ENCODE results near the gene HSPA13. TPM values are rescaled to one million over a fixed set of nuclear protein-coding genes. Genes with fewer than 3 reads are reported as not detected.

The HSPA13 gene
- polyA plus RNA-seq, 1 of the 3 experiments (the other 2 are of a cell fraction), result 10.5 TPM

DNA sequence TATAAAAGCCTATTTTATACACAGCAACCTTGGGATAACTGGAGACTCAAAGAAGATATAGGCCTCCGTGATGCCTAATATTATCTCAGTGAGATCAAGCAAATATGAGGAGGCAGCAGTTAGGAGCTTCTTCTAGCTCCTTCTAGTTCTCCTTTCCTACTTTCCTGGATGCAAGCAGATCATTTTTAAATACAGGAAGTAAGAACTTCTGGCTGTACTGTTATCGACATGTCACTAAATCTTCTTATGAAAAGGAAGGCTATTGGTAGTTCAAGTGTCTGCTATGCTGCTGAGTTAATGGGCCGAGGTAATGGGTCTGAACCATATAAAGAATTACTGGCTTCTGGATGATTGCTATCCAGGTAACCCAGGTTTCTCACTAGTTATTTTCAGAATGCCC lies 15.9 kb downstream of the HSPA13 start:
- Histone ChIP-seq H2AFZ (ENCODE audit: low read depth) (no peak overlapping the region), H3K9ac (no peak overlapping the region), H3K79me2 (ENCODE audit: insufficient read depth) (no peaks in the 10 kb centered on the region), H3K4me2 (no peak overlapping the region), H3K9me3 (no peaks in the 10 kb centered on the region; the same call in 1 of the 2 replicates), H4K20me1 (ENCODE audit: insufficient read depth) (no peaks in the 10 kb centered on the region), H3K27me3 (ENCODE audit: insufficient read depth) (no peaks in the 10 kb centered on the region; the same call in 1 of the 2 replicates), H3K36me3 (replicated peaks in 1 of 2; ENCODE audit: control insufficient read depth in 1 of 2, insufficient read depth in 2 of 2, low read length in 1 of 2) (peaks cover 0 to 3% of the 10 kb centered on the region in 2 experiments), H3K4me1 (ENCODE audit: control insufficient read depth in 1 of 2, insufficient read depth in 2 of 2, low read depth in 1 of 2, low read length in 1 of 2) (no peaks in the 10 kb centered on the region), H3F3A (replicated peaks; ENCODE audit: insufficient read depth) (peaks cover 5% of the 10 kb centered on the region), H3K9me2 (no peaks in the 10 kb centered on the region), H3K27ac (ENCODE audit: low read depth in 2 of 2, low read length in 1 of 2) (no peak overlapping the region), H3K4me3 (ENCODE audit: low read depth in 2 of 2, low read length in 1 of 2) (no peak overlapping the region)
- no peak for DNase-seq
- ChIA-PET POLR2A (no interaction called here), CTCF (no interaction called here)
- 58% methylated on average over 3 of the region's 3 CpGs for WGBS (ENCODE audit: low lambda C conversion rate)
- TF ChIP-seq, protein P1, sequence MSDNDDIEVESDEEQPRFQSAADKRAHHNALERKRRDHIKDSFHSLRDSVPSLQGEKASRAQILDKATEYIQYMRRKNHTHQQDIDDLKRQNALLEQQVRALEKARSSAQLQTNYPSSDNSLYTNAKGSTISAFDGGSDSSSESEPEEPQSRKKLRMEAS (IDR thresholded peaks at IDR 0.05; ENCODE audit: low read depth), result no peak
- no peak for TF ChIP-seq GABPA (IDR thresholded peaks at IDR 0.05; ENCODE audit: low read depth)
- TF ChIP-seq, protein P2, sequence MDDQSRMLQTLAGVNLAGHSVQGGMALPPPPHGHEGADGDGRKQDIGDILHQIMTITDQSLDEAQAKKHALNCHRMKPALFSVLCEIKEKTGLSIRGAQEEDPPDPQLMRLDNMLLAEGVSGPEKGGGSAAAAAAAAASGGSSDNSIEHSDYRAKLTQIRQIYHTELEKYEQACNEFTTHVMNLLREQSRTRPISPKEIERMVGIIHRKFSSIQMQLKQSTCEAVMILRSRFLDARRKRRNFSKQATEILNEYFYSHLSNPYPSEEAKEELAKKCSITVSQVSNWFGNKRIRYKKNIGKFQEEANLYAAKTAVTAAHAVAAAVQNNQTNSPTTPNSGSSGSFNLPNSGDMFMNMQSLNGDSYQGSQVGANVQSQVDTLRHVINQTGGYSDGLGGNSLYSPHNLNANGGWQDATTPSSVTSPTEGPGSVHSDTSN (IDR thresholded peaks at IDR 0.05), result no peak
- no peak for TF ChIP-seq YY1 (IDR thresholded peaks at IDR 0.05; ENCODE audit: low read depth)
- TF ChIP-seq MXI1 (IDR thresholded peaks at IDR 0.05; ENCODE audit: low read depth, low read length), result no peak
- TF ChIP-seq, protein P3, sequence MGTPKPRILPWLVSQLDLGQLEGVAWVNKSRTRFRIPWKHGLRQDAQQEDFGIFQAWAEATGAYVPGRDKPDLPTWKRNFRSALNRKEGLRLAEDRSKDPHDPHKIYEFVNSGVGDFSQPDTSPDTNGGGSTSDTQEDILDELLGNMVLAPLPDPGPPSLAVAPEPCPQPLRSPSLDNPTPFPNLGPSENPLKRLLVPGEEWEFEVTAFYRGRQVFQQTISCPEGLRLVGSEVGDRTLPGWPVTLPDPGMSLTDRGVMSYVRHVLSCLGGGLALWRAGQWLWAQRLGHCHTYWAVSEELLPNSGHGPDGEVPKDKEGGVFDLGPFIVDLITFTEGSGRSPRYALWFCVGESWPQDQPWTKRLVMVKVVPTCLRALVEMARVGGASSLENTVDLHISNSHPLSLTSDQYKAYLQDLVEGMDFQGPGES (IDR thresholded peaks at IDR 0.05; ENCODE audit: low read depth, low read length), result no peak
- TF ChIP-seq, protein P4, sequence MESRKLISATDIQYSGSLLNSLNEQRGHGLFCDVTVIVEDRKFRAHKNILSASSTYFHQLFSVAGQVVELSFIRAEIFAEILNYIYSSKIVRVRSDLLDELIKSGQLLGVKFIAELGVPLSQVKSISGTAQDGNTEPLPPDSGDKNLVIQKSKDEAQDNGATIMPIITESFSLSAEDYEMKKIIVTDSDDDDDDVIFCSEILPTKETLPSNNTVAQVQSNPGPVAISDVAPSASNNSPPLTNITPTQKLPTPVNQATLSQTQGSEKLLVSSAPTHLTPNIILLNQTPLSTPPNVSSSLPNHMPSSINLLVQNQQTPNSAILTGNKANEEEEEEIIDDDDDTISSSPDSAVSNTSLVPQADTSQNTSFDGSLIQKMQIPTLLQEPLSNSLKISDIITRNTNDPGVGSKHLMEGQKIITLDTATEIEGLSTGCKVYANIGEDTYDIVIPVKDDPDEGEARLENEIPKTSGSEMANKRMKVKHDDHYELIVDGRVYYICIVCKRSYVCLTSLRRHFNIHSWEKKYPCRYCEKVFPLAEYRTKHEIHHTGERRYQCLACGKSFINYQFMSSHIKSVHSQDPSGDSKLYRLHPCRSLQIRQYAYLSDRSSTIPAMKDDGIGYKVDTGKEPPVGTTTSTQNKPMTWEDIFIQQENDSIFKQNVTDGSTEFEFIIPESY (IDR thresholded peaks at IDR 0.05; ENCODE audit: borderline replicate concordance, low read depth), result no peak
- no peak for TF ChIP-seq EZH2phosphoT487 (IDR thresholded peaks at IDR 0.05; ENCODE audit: borderline replicate concordance, low read depth)
- TF ChIP-seq SMC3 (IDR thresholded peaks at IDR 0.05; ENCODE audit: low read depth, low read length), result no peak
- TF ChIP-seq RAD21 (IDR thresholded peaks at IDR 0.05; ENCODE audit: low read length), result no peak

GRCh38 chr21:14361958-14362357 lies 21.0 kb downstream of the HSPA13 start:
- Histone ChIP-seq H4K20me1 (ENCODE audit: insufficient read depth) (no peaks in the 10 kb centered on the region), H3F3A (replicated peaks; ENCODE audit: insufficient read depth) (no peaks in the 10 kb centered on the region), H3K9me2 (no peaks in the 10 kb centered on the region), H3K9me3 (no peaks in the 10 kb centered on the region; the same call in 1 of the 2 replicates), H3K4me2 (no peak overlapping the region), H2AFZ (ENCODE audit: low read depth) (no peak overlapping the region), H3K27me3 (ENCODE audit: insufficient read depth) (no peaks in the 10 kb centered on the region; the same call in 1 of the 2 replicates), H3K4me3 (ENCODE audit: low read depth in 2 of 2, low read length in 1 of 2) (no peak overlapping the region), H3K79me2 (ENCODE audit: insufficient read depth) (no peaks in the 10 kb centered on the region), H3K9ac (no peak overlapping the region), H3K36me3 (replicated peaks in 1 of 2; ENCODE audit: control insufficient read depth in 1 of 2, insufficient read depth in 2 of 2, low read length in 1 of 2) (no peaks in the 10 kb centered on the region), H3K4me1 (ENCODE audit: control insufficient read depth in 1 of 2, insufficient read depth in 2 of 2, low read depth in 1 of 2, low read length in 1 of 2) (no peaks in the 10 kb centered on the region), H3K27ac (ENCODE audit: low read depth in 2 of 2, low read length in 1 of 2) (no peak overlapping the region; a peak in 1 of 4 replicates)
- DNase-seq, result no peak
- 22% methylated on average over 3 of the region's 3 CpGs for WGBS (ENCODE audit: low lambda C conversion rate)
- ChIA-PET POLR2A (no interaction called here), CTCF (no interaction called here)
- TF ChIP-seq, protein P2 (IDR thresholded peaks at IDR 0.05), result no peak
- no peak for TF ChIP-seq TEAD4 (IDR thresholded peaks at IDR 0.05; ENCODE audit: borderline replicate concordance, insufficient read depth)
- TF ChIP-seq FOXM1 (IDR thresholded peaks at IDR 0.05; ENCODE audit: low read depth), result no peak
- no peak for TF ChIP-seq TCF12 (IDR thresholded peaks at IDR 0.05)
- TF ChIP-seq, protein P5, sequence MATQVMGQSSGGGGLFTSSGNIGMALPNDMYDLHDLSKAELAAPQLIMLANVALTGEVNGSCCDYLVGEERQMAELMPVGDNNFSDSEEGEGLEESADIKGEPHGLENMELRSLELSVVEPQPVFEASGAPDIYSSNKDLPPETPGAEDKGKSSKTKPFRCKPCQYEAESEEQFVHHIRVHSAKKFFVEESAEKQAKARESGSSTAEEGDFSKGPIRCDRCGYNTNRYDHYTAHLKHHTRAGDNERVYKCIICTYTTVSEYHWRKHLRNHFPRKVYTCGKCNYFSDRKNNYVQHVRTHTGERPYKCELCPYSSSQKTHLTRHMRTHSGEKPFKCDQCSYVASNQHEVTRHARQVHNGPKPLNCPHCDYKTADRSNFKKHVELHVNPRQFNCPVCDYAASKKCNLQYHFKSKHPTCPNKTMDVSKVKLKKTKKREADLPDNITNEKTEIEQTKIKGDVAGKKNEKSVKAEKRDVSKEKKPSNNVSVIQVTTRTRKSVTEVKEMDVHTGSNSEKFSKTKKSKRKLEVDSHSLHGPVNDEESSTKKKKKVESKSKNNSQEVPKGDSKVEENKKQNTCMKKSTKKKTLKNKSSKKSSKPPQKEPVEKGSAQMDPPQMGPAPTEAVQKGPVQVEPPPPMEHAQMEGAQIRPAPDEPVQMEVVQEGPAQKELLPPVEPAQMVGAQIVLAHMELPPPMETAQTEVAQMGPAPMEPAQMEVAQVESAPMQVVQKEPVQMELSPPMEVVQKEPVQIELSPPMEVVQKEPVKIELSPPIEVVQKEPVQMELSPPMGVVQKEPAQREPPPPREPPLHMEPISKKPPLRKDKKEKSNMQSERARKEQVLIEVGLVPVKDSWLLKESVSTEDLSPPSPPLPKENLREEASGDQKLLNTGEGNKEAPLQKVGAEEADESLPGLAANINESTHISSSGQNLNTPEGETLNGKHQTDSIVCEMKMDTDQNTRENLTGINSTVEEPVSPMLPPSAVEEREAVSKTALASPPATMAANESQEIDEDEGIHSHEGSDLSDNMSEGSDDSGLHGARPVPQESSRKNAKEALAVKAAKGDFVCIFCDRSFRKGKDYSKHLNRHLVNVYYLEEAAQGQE (IDR thresholded peaks at IDR 0.05; ENCODE audit: low read depth, low read length), result no peak
- no peak for TF ChIP-seq POLR2AphosphoS5 (IDR thresholded peaks at IDR 0.05; ENCODE audit: low read depth, low read length)
